Transverse colon (tissue), 4 donors: ENCODE data around the gene FAM219A.

ENCODE experiments used
- CTCF ChIP-seq, 5 experiments: fragments of 200-600 bp in 3 of 5; fragments of 450-650 bp in 2 of 5; sonication (generic) in 3 of 5; IDR thresholded peaks; 1 replicate in 2 of 5; 2 replicates in 3 of 5; pipeline ENCODE4 v1.5.1; 2016 to 2017; ENCODE audit warnings: antibody characterized with exemption in 5 of 5, inconsistent platforms in 3 of 5, mild to moderate bottlenecking in 2 of 5, moderate library complexity in 1 of 5
- EP300 ChIP-seq: sonication (generic); formaldehyde crosslinking; IDR thresholded peaks from one replicate; pipeline ENCODE4 v1.6.1; 2017; ENCODE audit warnings: antibody characterized with exemption, low read depth
- POLR2AphosphoS5 ChIP-seq, 3 donors: sonication (generic); formaldehyde crosslinking; IDR thresholded peaks; one replicate each; pipeline ENCODE4 v1.6.1; 2016; ENCODE audit warnings: antibody characterized with exemption in 3 of 3

DNA sequence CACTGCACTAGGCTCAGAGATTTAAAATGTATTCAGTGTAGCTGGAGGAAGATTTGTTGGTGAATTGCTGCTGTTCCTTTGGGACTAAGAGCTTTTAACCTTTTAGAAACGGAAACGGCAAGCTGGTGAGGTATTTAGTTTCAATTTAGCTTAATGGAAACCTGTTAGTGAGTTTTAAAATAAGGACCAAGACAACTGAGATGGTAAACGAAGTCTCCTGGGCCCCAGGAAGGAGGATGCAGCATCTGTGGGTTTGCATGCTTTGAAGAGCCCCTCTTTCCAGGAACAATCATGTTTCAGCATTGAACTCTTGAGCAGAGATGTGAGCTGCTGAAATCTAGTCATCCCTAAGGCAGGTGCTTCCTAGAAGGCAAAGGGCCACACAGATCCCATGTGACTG, 16.7 kb upstream of the FAM219A start:
- TF ChIP-seq CTCF (IDR thresholded peaks at IDR 0.05) (no peak), EP300 (no peak), POLR2AphosphoS5 (IDR thresholded peaks at IDR 0.05) (no peak)
